ENCODE data around the gene CDK13.

DNA sequence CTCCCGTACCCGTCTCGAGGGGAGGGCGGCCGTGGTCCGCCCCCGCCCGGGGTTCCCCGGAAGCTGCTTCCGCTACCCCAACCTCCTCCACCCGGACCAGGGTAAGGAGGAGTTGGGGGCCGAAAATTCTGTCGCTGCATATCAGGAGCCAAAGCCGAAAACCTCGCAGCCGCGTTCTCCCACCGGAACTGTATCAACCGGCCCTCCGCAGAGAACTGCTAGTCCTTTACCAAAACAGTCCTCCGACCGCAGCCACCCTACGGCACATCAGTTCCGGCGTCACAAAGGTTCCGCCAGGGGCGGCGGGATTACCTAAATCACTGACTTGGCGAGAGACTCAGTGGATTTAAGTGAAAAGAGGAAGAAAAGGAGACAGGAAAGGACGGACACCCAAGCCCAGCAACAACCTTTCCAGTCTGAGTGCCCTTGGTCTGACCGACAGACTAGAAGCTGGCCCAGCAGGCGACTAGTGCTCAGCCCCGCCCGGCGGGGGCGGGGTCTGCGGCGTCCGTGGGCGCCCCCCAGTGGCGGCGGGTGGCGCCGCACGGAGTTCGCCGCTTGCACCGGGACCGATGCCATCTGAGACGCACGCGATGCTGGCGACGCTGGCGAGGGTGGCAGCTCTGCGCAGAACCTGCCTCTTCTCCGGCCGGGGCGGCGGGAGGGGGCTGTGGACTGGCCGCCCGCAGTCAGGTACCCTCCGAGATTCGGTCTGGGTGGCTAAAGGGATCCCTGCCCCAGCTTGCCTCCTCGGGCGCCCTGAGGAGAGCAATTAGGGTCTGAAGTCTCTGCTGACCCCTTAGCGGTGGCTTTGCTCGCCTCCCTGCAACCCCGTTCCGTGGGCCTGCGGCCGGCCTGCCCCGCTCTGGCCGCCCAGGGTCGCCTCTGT is 184.6 kb downstream of the CDK13 start, which contains the start of the genes MPLKIP and SUGCT:
- no peak for TF ChIP-seq GATA3 (IDR thresholded peaks at IDR 0.05; ENCODE audit: low read depth, low read length)
- peak; percentile 26; the same call in 1 of the 2 replicates for TF ChIP-seq GATA2 (IDR thresholded peaks at IDR 0.05; ENCODE audit: low read depth, low read length)
